K562 (cell line): ENCODE measurements around the gene CD248. TPM values are rescaled to one million over a fixed set of nuclear protein-coding genes. Genes with fewer than 3 reads are reported as not detected.
A peak's percentile ranks its signal among the peaks of the same experiment; 100 is the strongest.

ENCODE experiments used
- ATF2 ChIP-seq: sonication (generic); formaldehyde crosslinking; IDR thresholded peaks from 2 replicates; pipeline ENCODE4 v1.8.1; 2022; ENCODE audit warnings: missing genetic modification reagents
- BACH1 ChIP-seq: fragments of 200-800 bp; sonication (Bioruptor generic); IDR thresholded peaks from 2 replicates; pipeline ENCODE4 v1.6.1; 2016; ENCODE audit warnings: missing genetic modification characterization, missing compliant biosample characterization
- CXXC5 ChIP-seq: fragments of 250-450 bp; sonication (Bioruptor Pico); IDR thresholded peaks from 2 replicates; pipeline ENCODE4 v1.8.0; 2022; ENCODE audit warnings: inconsistent platforms, mild to moderate bottlenecking, moderate library complexity
- DMBX1 ChIP-seq: fragments of 250-450 bp; sonication (Bioruptor Pico); IDR thresholded peaks from 2 replicates; pipeline ENCODE4 v1.8.0; 2022; ENCODE audit warnings: inconsistent platforms, mild to moderate bottlenecking, moderate library complexity, borderline replicate concordance
- ETS2 ChIP-seq: IDR thresholded peaks from 2 replicates; pipeline ENCODE4 v1.6.1; 2016; ENCODE audit warnings: borderline replicate concordance, missing genetic modification characterization, mild to moderate bottlenecking, moderate library complexity, missing compliant biosample characterization; ENCODE audit not compliant: poor library complexity, severe bottlenecking
- HMGN3 ChIP-seq: IDR thresholded peaks from 2 replicates; pipeline ENCODE4 v1.6.1; 2011; ENCODE audit warnings: borderline replicate concordance, low read depth, mild to moderate bottlenecking, mixed read lengths, low read length; ENCODE audit not compliant: insufficient read length; ENCODE audit errors: extremely low read depth
- SPI1 ChIP-seq: IDR thresholded peaks from 2 replicates; pipeline ENCODE4 v1.6.1; 2011; ENCODE audit warnings: low read depth, low read length, control low read depth, borderline replicate concordance
- TCF3 ChIP-seq: sonication (generic); formaldehyde crosslinking; IDR thresholded peaks from 2 replicates; pipeline ENCODE4 v1.4.0; 2020; ENCODE audit warnings: mild to moderate bottlenecking, missing genetic modification reagents
- polyA plus RNA-seq, 8 experiments: library from polyadenylated mRNA; depleted of rRNA in 4 of 8; stranded (reverse) in 5 of 8; unstranded in 3 of 8; fragments of >200 nt; fragmentation: Nextera tagmentation in 2 of 8; fragmentation: Illumina TruSeq in 1 of 8; extraction: Ambion mirVana in 2 of 8; extraction: Trizol in 1 of 8; gene quantifications; 2 replicates each; pipeline versions ENCODE4 v1.2.1 to v1.2.3, GENCODE V29; 2011 to 2014; ENCODE audit warnings: inconsistent platforms in 1 of 8, missing spikeins in 1 of 8
- total RNA-seq, 7 experiments: library from RNA; depleted of rRNA in 6 of 7; stranded (reverse); fragments of >200 nt in 6 of 7; fragmentation: Illumina TruSeq in 2 of 7; extraction: Trizol in 2 of 7; gene quantifications; 2 replicates each; pipeline versions ENCODE4 v1.2.1 to v1.2.3, GENCODE V29; 2011 to 2021; ENCODE audit warnings: low replicate concordance in 1 of 7
- TF ChIP-seq, protein P1 (sequence below): sonication (generic); formaldehyde crosslinking; IDR thresholded peaks from 2 replicates; pipeline ENCODE4 v1.8.0; 2023; ENCODE audit warnings: missing genetic modification reagents, mild to moderate bottlenecking, borderline replicate concordance
- TF ChIP-seq, protein P2 (sequence below): fragments of 450-650 bp; IDR thresholded peaks from 2 replicates; pipeline ENCODE4 v1.6.1; 2016; ENCODE audit warnings: low read depth, mild to moderate bottlenecking, moderate library complexity

CD248 gene
- total and polyA plus RNA-seq, 9 of the 15 experiments (the other 6 are each of a cell fraction or from before 2014, with no cell fraction given) = 0.09 TPM; not detected in 8

GRCh38 chr11:66267379-66268243 is 49.2 kb downstream of the CD248 start (continued):
- TF ChIP-seq, protein P1, sequence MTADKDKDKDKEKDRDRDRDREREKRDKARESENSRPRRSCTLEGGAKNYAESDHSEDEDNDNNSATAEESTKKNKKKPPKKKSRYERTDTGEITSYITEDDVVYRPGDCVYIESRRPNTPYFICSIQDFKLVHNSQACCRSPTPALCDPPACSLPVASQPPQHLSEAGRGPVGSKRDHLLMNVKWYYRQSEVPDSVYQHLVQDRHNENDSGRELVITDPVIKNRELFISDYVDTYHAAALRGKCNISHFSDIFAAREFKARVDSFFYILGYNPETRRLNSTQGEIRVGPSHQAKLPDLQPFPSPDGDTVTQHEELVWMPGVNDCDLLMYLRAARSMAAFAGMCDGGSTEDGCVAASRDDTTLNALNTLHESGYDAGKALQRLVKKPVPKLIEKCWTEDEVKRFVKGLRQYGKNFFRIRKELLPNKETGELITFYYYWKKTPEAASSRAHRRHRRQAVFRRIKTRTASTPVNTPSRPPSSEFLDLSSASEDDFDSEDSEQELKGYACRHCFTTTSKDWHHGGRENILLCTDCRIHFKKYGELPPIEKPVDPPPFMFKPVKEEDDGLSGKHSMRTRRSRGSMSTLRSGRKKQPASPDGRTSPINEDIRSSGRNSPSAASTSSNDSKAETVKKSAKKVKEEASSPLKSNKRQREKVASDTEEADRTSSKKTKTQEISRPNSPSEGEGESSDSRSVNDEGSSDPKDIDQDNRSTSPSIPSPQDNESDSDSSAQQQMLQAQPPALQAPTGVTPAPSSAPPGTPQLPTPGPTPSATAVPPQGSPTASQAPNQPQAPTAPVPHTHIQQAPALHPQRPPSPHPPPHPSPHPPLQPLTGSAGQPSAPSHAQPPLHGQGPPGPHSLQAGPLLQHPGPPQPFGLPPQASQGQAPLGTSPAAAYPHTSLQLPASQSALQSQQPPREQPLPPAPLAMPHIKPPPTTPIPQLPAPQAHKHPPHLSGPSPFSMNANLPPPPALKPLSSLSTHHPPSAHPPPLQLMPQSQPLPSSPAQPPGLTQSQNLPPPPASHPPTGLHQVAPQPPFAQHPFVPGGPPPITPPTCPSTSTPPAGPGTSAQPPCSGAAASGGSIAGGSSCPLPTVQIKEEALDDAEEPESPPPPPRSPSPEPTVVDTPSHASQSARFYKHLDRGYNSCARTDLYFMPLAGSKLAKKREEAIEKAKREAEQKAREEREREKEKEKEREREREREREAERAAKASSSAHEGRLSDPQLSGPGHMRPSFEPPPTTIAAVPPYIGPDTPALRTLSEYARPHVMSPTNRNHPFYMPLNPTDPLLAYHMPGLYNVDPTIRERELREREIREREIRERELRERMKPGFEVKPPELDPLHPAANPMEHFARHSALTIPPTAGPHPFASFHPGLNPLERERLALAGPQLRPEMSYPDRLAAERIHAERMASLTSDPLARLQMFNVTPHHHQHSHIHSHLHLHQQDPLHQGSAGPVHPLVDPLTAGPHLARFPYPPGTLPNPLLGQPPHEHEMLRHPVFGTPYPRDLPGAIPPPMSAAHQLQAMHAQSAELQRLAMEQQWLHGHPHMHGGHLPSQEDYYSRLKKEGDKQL (CRISPR knock-in tag) = no peak
- TF ChIP-seq ETS2 (tag) (no peak), ATF2 (CRISPR knock-in tag) (no peak), HMGN3 (peak; percentile 46), TCF3 (CRISPR knock-in tag) (no peak), SPI1 (no peak), CXXC5 (peak; percentile 22), BACH1 (tag) (no peak), DMBX1 (CRISPR knock-in tag) (no peak)
- TF ChIP-seq, protein P2, sequence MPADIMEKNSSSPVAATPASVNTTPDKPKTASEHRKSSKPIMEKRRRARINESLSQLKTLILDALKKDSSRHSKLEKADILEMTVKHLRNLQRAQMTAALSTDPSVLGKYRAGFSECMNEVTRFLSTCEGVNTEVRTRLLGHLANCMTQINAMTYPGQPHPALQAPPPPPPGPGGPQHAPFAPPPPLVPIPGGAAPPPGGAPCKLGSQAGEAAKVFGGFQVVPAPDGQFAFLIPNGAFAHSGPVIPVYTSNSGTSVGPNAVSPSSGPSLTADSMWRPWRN = 0 out of 2 replicates have a peak, but pooled peaks have one; percentile 30
